Heart right ventricle (tissue), 16 donors: ENCODE measurements around the gene EFNB3. TPM values are rescaled to one million over a fixed set of nuclear protein-coding genes. Genes with fewer than 3 reads are reported as not detected.

Experiments used
- ATAC-seq, 8 donors: fragments of 200-7000 bp; cut with Tn5 transposase; one replicate each; pipeline ENCODE4 v1.9.1; 2020; ENCODE audit warnings: mild to moderate bottlenecking in 8 of 8, moderate library complexity in 8 of 8, moderate number of reproducible peaks in 1 of 8
- DNase-seq, 2 donors: peaks; one replicate each; pipeline ENCODE4 v3.0.0-alpha.2; 2020
- H3K27ac ChIP-seq, 10 donors: fragments of 200-600 bp; sonication (generic) in 2 of 10; one replicate each; pipeline versions ENCODE4 v1.5.0 to v1.8.0; 2020 to 2022; ENCODE audit warnings: mild to moderate bottlenecking in 3 of 10
- H3K27me3 ChIP-seq, 7 donors: fragments of 200-600 bp; one replicate each; pipeline ENCODE4 v1.8.0; 2021 to 2022; ENCODE audit warnings: mild to moderate bottlenecking in 2 of 7
- H3K36me3 ChIP-seq, 9 donors: fragments of 200-600 bp; sonication (generic) in 1 of 9; one replicate each; pipeline versions ENCODE4 v1.5.0 to v1.8.0; 2020 to 2022; ENCODE audit warnings: mild to moderate bottlenecking in 2 of 9
- H3K4me1 ChIP-seq, 9 donors: fragments of 200-600 bp; sonication (generic) in 1 of 9; one replicate each; pipeline versions ENCODE4 v1.5.0 to v1.8.0; 2020 to 2022; ENCODE audit warnings: mild to moderate bottlenecking in 4 of 9
- H3K4me3 ChIP-seq, 10 donors: fragments of 200-600 bp; sonication (generic) in 2 of 10; one replicate each; pipeline versions ENCODE4 v1.5.0 to v1.8.0; 2020 to 2022; ENCODE audit warnings: mild to moderate bottlenecking in 7 of 10, moderate library complexity in 2 of 10
- H3K9me3 ChIP-seq, 11 donors: fragments of 200-600 bp in 10 of 11; sonication (generic) in 2 of 11; one replicate each; pipeline versions ENCODE4 v1.5.0 to v1.8.0; 2013 to 2022; ENCODE audit warnings: mild to moderate bottlenecking in 2 of 11, control low read depth in 1 of 11, moderate library complexity in 1 of 11
- CTCF ChIP-seq, 9 donors: fragments of 200-600 bp; sonication (generic) in 2 of 9; IDR thresholded peaks; one replicate each; pipeline versions ENCODE4 v1.5.0 to v1.8.0; 2021 to 2022; ENCODE audit warnings: antibody characterized with exemption in 9 of 9, mild to moderate bottlenecking in 5 of 9, moderate library complexity in 1 of 9
- WGBS, 2 donors: extraction: QIAGEN DNeasy Blood & Tissue Kit; methylation state at CpG; one replicate each; pipeline ENCODE4 v1.1.7; 2013; ENCODE audit warnings: inconsistent platforms in 1 of 2; 5-methylcytosine and 5-hydroxymethylcytosine counted together
- intact Hi-C, 10 donors: fragments of 100-400 bp; cut with DNase I; formaldehyde crosslinking; loops; one replicate each; pipeline versions ENCODE4 v1.11.1 to v1.14.2; 2022
- polyA plus RNA-seq, 2 donors: library from polyadenylated mRNA; stranded (reverse); fragments of 200-250 nt; gene quantifications; one replicate each; pipeline ENCODE4 v1.2.3, GENCODE V29; 2013
- total RNA-seq, 10 donors: library from RNA; stranded (reverse); fragmentation: NEBNext Ultra II Directional in 3 of 10; extraction: Animal tissue kit (Norgen Biotek cat#: 25700) in 3 of 10; gene quantifications; one replicate each; pipeline versions ENCODE4 v1.2.1 to v1.2.4, GENCODE V29; 2021 to 2023
- donor health status: Arrhythmogenic right ventricular cardiomyopathy.
- donor health status: ischemic (EF 13 %, LVEDD 7.1; RV severe dilation, severe dysfunction).
- donor health status: healthy with polysubstance abuse.
- donor health status: DM: no; HTN: yes; CAD: no.
- donor health status: DM: no; HTN: no; CAD: no.
- donor health status: ischemic (EF 25% LVEDD 6.9; RV normal size, moderate dysfunction).
- donor health status: ischemic (EF 25% LVEDD 5.7; RV mildly dilated, moderate dysfunction).
- donor health status: healthy.
- donor health status: DM: yes; HTN: yes; CAD: no.
- donor health status: Ischemic cardiomyopathy.
- donor health status: ischemic (EF 35%, LVEDD 5.7; RV mildly dilated, moderate dysfunction).
- donor health status: nonischemic (EF 11% LVEDD 7.7; RV severe dilation, severe dysfunction).
- donor health status: DM: yes; HTN: yes; CAD: no.
- donor health status: PGD.
- donor health status: ischemic (EF 29% LVEDD 5.4; RV normal size, mild dysfunction).
- donor health status: nonischemic (EF 23%, LVEDD 6.1; RV moderate dilation, normal function).

The EFNB3 gene
- total and polyA plus RNA-seq, 12 donors, result 0.17 to 1.3 (median 0.53) TPM

DNA sequence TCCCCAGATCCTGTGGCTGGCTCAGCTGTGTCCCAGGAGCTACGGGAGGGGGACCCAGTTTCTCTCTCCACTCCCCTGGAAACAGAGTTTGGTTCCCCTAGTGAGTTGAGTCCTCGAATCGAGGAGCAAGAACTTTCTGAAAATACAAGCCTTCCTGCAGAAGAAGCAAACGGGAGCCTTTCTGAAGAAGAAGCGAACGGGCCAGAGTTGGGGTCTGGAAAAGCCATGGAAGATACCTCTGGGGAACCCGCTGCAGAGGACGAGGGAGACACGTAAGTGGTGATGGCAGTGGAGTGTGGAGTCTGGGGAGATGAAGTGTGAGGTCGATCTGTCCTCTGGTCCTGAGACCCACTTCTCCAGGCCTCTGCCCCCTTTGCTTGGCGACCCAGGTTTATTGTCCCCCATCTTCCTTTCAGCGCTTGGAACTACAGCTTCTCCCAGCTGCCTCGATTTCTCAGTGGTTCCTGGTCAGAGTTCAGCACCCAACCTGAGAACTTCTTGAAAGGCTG lies 16.1 kb upstream of the EFNB3 start:
- intact Hi-C loops, result loop anchor here in 7 of 10 donors (1.0 to 10.0 kb wide), 8 partner anchors 37 to 334 kb away; partner anchors contain the start of genes SHBG (in 5 of the 7), MPDU1 (in 2 of the 7), ATP1B2 (in 1 of the 7) and FXR2 (in 1 of the 7)
- no peak for DNase-seq
- 12 to 15% methylated on average over 13 of the region's 13 CpGs for WGBS, 2 donors
- Histone ChIP-seq H3K4me3 (peak overlapping the region; percentile 45 to 95 (median 78)), H3K27ac (peak overlapping the region in 9 of 10 donors; percentile 35 to 97 (median 77)), H3K4me1 (peaks cover 6 to 36% (median 25%) of the 10 kb centered on the region in 9 donors), H3K9me3 (no peaks in the 10 kb centered on the region), H3K36me3 (peaks cover 0 to 31% (median 0%) of the 10 kb centered on the region in 9 donors), H3K27me3 (no peaks in the 10 kb centered on the region)
- no peak for TF ChIP-seq CTCF (IDR thresholded peaks at IDR 0.05)
- no peak for ATAC-seq

GRCh38 chr17:7695586-7695985 lies 9.4 kb upstream of the EFNB3 start:
- DNase-seq (no peak), ATAC-seq (no peak)
- Histone ChIP-seq H3K36me3 (peaks cover 0 to 50% (median 0%) of the 10 kb centered on the region in 9 donors), H3K27me3 (no peaks in the 10 kb centered on the region), H3K4me3 (no peak overlapping the region), H3K9me3 (no peaks in the 10 kb centered on the region), H3K4me1 (no peaks in the 10 kb centered on the region), H3K27ac (no peak overlapping the region)
- WGBS, 2 donors, result 95 to 96% methylated on average over 10 of the region's 10 CpGs
- intact Hi-C loops, result loop anchor here in 1 of 10 donors (10.0 kb wide), 1 partner anchor 61 kb away; the partner anchor contains the start of gene SHBG
- no peak for TF ChIP-seq CTCF (IDR thresholded peaks at IDR 0.05)

- DNase-seq (no peak), ATAC-seq (no peak)
- Histone ChIP-seq H3K9me3 (no peaks in the 10 kb centered on the region), H3K36me3 (peaks cover 0 to 51% (median 8%) of the 10 kb centered on the region in 9 donors), H3K4me1 (no peaks in the 10 kb centered on the region), H3K27ac (no peak overlapping the region), H3K4me3 (no peak overlapping the region), H3K27me3 (peaks cover 0 to 16% (median 0%) of the 10 kb centered on the region in 7 donors)
- intact Hi-C loops, result loop anchor here in 1 of 10 donors (10.0 kb wide), 1 partner anchor 63 kb away; the partner anchor contains the start of gene SHBG
- no peak for TF ChIP-seq CTCF (IDR thresholded peaks at IDR 0.05)
- WGBS, 2 donors, result 96 to 97% methylated on average over 4 of the region's 4 CpGs
Measured at GRCh38 chr17:7697828-7698588, 7.0 kb upstream of the EFNB3 start.

DNA sequence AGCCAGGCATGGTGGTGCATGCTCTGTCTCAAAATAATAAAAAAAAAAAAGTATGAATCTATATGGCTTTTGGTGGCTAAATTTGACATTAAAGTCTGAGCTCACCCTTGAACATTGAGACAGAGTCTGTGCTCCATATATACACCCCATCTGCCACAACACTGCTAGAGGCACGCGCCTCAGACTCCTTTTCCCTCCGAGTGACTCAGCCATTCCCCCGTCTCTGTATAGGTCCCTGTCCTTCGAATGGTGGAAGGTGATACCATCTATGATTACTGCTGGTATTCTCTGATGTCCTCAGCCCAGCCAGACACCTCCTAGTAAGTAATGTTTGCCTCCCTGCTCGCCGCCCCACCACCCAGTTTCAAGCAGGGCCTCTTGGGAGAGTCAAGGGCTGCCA lies 4.5 kb upstream of the EFNB3 start:
- Histone ChIP-seq H3K27ac (no peak overlapping the region), H3K4me3 (no peak overlapping the region), H3K4me1 (peaks cover 7 to 20% (median 15%) of the 10 kb centered on the region in 9 donors), H3K36me3 (peaks cover 0 to 34% (median 8%) of the 10 kb centered on the region in 9 donors), H3K9me3 (no peaks in the 10 kb centered on the region), H3K27me3 (peaks cover 5 to 39% (median 20%) of the 10 kb centered on the region in 7 donors)
- no peak for TF ChIP-seq CTCF (IDR thresholded peaks at IDR 0.05)
- ATAC-seq (no peak), DNase-seq (no peak)
- intact Hi-C loops, result no loop called here
- 91 to 95% methylated on average over 7 of the region's 7 CpGs for WGBS, 2 donors
